NCI-H1092 treated with DMSO at 0.1 percent for 48 hours (cell line): Measurements from ENCODE around the gene LANCL3.
"Not testable (repeated sequence)": the region's sequence is repeated elsewhere in the genome, so short reads cannot be mapped to it uniquely, and the experiment has no call there.

ENCODE experiments used
- DNase-seq: peaks from one replicate; lab custom pipeline; 2025; lab: John Stamatoyannopoulos, UW

LANCL3 gene

GRCh38 chrX:37571426-37572107 lies at the start of gene LANCL3:
Gene LANCL3, plus strand, starts transcription at chrX:37571661. Its CDS starts 210 bp downstream, at chrX:37571871.
- DNase-seq = not testable (repeated sequence)

GRCh38 chrX:37523673-37524072 lies 47.8 kb upstream of the LANCL3 start:
- DNase-seq = not testable (repeated sequence)

- no peak for DNase-seq
Measured at GRCh38 chrX:37541991-37542390, 29.5 kb upstream of the LANCL3 start.

DNA sequence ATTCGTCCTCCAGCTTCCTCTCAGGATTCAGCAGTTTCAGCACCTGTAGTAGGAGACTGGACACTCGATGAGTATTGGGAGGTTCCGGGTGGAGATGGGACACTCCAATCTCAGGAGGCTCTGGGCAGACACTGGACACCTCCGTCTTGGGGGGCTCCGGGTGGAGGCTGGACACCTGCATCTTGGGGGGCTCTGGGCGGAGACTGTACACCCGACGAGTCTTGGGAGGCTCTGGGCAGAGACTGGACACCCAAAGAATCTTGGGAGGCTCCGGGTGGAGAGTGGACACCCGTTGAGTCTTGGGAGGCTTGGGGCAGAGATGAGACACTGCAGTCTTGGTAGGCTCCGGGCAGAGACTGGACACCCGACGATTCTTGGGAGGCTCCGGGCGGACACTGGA lies 28.7 kb upstream of the LANCL3 start:
- DNase-seq = no peak

- no peak for DNase-seq
Measured at GRCh38 chrX:37543324-37543723, 28.1 kb upstream of the LANCL3 start.

GRCh38 chrX:37544531-37544930 lies 26.9 kb upstream of the LANCL3 start:
- DNase-seq = not testable (repeated sequence)

DNA sequence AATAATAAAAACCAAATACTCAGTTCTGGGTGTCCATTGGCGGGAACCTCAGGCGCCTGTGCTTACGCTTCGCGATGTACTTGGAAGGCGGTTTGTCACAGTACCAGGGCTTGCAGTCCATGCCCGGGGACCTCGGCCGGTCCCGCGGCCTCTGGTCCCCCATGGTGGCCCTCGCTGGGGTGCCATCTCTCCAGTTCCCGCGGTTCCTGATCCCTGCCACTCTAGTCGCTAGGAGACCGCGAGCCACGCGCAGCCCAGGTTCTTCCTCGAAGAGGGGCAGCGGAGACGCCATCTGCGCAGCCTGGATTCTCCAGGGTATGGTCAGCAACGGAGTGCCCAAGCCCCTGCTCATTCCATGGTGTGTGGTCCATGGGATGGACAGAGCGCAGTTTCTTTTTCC lies 26.4 kb upstream of the LANCL3 start:
- no peak for DNase-seq

DNA sequence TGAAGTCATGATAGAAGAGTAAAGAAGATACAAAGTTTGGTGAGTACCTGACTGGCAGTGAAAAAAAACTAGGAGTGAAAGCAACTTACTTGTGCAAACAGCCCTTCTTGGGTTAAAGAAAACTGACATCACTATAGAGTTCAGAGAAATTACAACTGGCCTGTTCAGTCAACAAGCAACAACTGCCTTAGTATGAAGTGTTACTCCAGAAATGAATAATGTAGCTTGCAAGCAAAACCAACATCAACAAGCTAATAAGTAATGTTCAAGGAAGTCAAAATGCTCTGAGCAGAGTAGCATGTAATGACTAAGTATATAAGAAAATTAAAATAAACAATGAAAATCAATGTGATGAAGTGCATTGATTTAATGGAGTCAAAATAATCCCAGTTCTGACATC lies 21.8 kb upstream of the LANCL3 start:
- DNase-seq = not testable (repeated sequence)

DNA sequence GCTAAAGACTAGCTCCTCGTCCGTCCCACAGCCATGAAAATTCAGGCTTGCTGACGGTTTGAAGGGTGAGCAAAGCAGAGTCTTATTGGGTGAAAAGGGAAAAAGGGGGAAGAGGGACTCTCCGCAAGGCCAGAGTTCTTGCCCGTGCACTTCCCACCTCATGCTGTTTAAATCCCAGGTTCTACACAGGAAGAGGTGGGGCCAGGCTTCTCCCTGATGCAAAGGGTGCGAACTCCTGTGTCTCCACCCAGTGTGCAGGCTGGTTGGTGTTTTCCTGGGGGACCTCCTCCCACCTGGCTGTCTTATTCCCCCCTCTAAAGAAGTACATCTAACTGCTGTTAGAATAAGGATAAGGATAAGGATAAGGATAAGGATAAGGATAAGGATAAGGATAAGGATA lies 18.0 kb upstream of the LANCL3 start:
- no peak for DNase-seq

DNA sequence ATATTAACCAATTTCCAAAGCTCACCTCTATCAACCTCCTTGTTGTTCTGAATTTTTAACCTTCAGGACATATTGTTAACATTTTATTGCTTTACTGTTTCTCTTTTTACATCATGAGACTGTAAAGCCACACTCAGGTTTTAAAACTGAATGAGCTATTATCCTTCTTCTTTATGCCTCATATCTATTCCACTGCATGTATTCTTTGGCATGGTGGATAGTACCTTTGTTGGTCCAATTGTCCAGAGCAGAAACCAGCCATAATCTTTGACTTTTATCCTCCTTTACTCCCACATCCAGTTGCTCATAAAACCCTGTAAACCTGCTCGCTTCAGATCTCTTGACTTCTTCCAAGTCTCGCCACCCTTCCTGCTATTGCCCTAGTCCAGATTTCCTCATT lies 6.2 kb upstream of the LANCL3 start:
- DNase-seq = not testable (repeated sequence)

DNA sequence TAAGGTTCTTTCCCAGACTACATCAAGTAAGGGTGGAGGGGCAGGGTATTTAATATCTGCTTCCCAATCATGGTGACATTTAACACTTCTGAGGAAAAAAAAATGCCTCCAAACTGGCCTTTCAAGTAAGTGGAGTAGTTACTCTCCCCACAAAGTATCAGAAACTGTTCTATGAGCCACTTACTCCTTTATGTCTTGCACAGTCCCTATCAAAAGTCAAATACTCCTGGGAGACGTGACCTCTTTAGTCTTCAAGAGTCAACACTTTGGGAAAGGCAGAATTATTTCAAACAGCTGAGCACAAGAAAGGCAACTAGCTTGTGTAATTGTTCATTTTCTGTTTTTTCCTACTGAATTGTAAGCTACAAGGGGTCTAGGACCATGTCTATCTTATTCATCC lies 1.1 kb upstream of the LANCL3 start:
- DNase-seq = not testable (repeated sequence)

DNA sequence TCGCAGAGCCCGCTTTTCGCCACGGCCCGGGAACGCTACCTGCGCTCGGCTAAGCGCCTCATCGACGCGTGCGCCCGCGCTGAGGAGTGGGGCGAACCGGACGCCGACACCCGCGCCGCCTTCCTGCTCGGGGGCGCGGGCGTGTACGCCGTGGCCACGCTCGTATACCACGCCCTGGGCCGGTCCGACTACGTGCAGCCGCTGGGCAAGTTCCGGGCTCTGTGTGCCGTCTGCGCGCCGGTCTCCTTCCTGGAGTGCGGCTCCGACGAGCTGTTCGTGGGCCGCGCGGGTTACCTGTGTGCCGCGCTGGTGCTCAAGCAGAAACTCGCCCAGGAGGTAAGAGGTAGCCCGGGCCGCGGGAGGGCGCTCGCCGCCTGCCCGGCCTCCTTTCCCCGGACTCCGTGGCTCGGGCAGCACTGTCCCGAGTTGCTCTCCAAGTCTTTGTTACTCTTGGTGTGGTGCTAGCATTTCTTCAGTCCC lies 687 bp downstream of the LANCL3 start:
- not testable (repeated sequence) for DNase-seq

GRCh38 chrX:37573121-37573520 lies 1.7 kb downstream of the LANCL3 start:
- DNase-seq = not testable (repeated sequence)

GRCh38 chrX:37578045-37578444 lies 6.6 kb downstream of the LANCL3 start:
- DNase-seq = no peak

- DNase-seq = no peak
Measured at GRCh38 chrX:37580080-37580479, 8.6 kb downstream of the LANCL3 start.

- not testable (repeated sequence) for DNase-seq
Measured at GRCh38 chrX:37587337-37587736, 15.9 kb downstream of the LANCL3 start.

GRCh38 chrX:37590047-37590446 lies 18.6 kb downstream of the LANCL3 start:
- no peak for DNase-seq

GRCh38 chrX:37594755-37595382 lies 23.4 kb downstream of the LANCL3 start:
- DNase-seq = no peak

DNA sequence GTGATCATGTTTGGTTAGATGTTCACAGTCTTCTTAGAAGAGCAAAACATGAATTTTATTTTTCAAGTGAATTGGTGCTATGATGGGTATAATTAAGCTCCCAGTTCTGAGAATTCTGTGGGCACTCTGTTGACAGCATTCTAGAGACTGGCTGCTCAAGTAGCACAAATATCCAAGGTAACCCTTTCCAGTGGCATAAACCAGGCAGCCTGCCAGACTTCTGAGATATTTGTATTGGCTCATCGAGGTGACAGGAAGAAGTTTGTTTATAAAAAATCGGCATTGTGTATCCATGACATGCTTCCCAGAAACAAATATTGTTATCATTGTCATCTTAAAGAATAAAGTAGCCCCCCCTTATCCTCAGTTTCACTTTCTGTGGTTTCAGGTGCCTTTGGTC lies 28.3 kb downstream of the LANCL3 start:
- DNase-seq = no peak

- no peak for DNase-seq
Measured at GRCh38 chrX:37603938-37604409, 32.5 kb downstream of the LANCL3 start.

DNA sequence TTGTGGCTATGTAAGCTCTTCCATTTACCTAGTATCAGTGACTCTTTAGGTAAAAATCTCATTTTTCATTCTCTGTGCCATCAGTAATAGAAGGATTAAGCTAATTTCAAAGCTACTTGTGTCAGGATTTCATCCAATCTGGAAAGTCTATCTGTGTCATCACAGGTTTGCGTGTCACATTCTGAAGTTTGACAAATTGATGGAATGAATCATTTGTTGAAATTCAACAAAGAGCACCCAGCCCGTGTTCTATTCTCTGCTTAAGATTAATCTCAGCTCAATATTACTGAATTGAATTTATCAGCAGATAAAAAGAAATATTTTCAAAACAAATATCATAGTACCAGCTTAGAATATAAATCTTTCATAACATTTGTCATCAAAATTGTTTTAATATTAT lies 35.8 kb downstream of the LANCL3 start:
- no peak for DNase-seq

DNA sequence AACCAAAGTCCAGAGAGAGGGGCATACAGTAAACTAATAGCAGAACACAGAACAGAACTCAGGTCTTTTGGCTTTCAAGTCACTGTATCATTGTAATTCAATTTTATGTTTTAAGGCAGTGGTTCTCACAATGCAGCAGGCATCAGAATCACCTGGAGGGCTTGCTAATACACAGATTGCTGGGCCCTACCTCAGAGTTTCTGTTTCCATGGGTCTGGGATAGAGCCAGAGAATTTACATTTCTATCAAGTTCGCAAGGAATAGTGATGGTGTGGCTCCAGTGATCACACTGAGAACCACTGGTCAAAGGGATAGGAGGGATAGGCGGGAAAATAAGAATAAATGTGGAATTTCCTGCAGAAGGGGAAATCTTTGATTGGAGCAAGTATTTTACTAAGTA lies 36.7 kb downstream of the LANCL3 start:
- DNase-seq = no peak

- no peak for DNase-seq
Measured at GRCh38 chrX:37609727-37610126, 38.3 kb downstream of the LANCL3 start.

DNA sequence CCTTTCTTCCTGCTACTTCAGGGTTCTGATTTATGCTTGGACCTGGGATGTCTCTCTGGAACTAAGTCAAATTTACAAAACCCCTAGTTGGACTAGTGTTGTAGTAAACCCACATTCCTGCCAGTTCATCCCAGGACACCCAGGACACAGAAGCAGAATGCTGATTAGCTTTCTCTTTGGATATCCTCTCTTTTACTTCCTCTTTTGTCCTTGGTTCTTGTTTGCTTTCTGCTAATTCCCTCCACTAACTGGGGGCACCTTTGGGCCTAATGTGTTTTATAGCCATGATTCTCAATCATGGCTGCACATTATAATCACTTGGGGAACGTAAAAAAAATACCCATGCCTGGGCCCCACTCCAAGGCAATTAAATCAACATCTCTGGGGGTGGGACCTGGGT lies 42.5 kb downstream of the LANCL3 start:
- no peak for DNase-seq
